Measurements from ENCODE around the gene SHD. TPM values are rescaled to one million over a fixed set of nuclear protein-coding genes. Genes with fewer than 3 reads are reported as not detected.

Gene SHD
- polyA plus RNA-seq, 6 donors from 2014 or later: not detected

- H3K27ac Mint-ChIP-seq: peak overlapping the region in 2 of 6 donors; percentile 41 to 92
- ATAC-seq (ENCODE audit: low read depth in 2 of 2): peak in 1 of 2 donors; percentile 23
Measured at GRCh38 chr19:4295972-4296771, 17.1 kb downstream of the SHD start.

GRCh38 chr19:4297901-4298809 lies 19.1 kb downstream of the SHD start:
- Mint-ChIP-seq H3K4me1 (peaks cover 0 to 11% (median 1%) of the 10 kb centered on the region in 3 donors), H3K36me3 (no peaks in the 10 kb centered on the region), H3K27me3 (peaks cover 0 to 21% (median 7%) of the 10 kb centered on the region in 3 donors), H3K27ac (no peak overlapping the region), H3K4me3 (peak overlapping the region in 1 of 8 donors; percentile 28), H3K9me3 (peaks cover 0 to 1% (median 0%) of the 10 kb centered on the region in 7 donors)
- ATAC-seq (ENCODE audit: low read depth in 2 of 2) (no peak), DNase-seq (no peak)

More at GRCh38 chr19:4295972-4296771, 17.1 kb downstream of the SHD start:
- Mint-ChIP-seq H3K27me3 (peaks cover 0 to 11% (median 7%) of the 10 kb centered on the region in 3 donors), H3K4me3 (no peak overlapping the region), H3K4me1 (peaks cover 0 to 3% (median 0%) of the 10 kb centered on the region in 3 donors), H3K9me3 (peaks cover 0 to 1% (median 0%) of the 10 kb centered on the region in 7 donors), H3K36me3 (no peaks in the 10 kb centered on the region)
- no peak for DNase-seq

GRCh38 chr19:4298810-4299550 lies 19.9 kb downstream of the SHD start:
- no peaks in the 10 kb centered on the region for H3K36me3 Mint-ChIP-seq
- no peak for DNase-seq
- peaks cover 0 to 1% (median 0%) of the 10 kb centered on the region in 7 donors for H3K9me3 Mint-ChIP-seq
- no peak for ATAC-seq (ENCODE audit: low read depth in 2 of 2)
- H3K4me1 Mint-ChIP-seq: peaks cover 0 to 12% (median 5%) of the 10 kb centered on the region in 3 donors
- H3K27me3 Mint-ChIP-seq: peaks cover 0 to 25% (median 7%) of the 10 kb centered on the region in 3 donors
- peak overlapping the region in 1 of 8 donors; percentile 28 for H3K4me3 Mint-ChIP-seq
- no peak overlapping the region for H3K27ac Mint-ChIP-seq

GRCh38 chr19:4300589-4300988 lies 21.5 kb downstream of the SHD start:
- Mint-ChIP-seq H3K4me3 (no peak overlapping the region), H3K36me3 (no peaks in the 10 kb centered on the region), H3K9me3 (peaks cover 0 to 1% (median 0%) of the 10 kb centered on the region in 7 donors), H3K4me1 (peaks cover 0 to 15% (median 12%) of the 10 kb centered on the region in 3 donors), H3K27me3 (peaks cover 0 to 22% (median 12%) of the 10 kb centered on the region in 3 donors), H3K27ac (no peak overlapping the region)
- no peak for DNase-seq
- no peak for ATAC-seq (ENCODE audit: low read depth in 2 of 2)

- DNase-seq (no peak), ATAC-seq (ENCODE audit: low read depth in 2 of 2) (no peak)
- Mint-ChIP-seq H3K27ac (peak overlapping the region in 2 of 6 donors; percentile 23 to 86), H3K4me1 (peaks cover 0 to 15% (median 12%) of the 10 kb centered on the region in 3 donors), H3K36me3 (no peaks in the 10 kb centered on the region), H3K9me3 (no peaks in the 10 kb centered on the region), H3K27me3 (peaks cover 0 to 17% (median 13%) of the 10 kb centered on the region in 3 donors), H3K4me3 (no peak overlapping the region)
Measured at GRCh38 chr19:4301590-4302242, 22.6 kb downstream of the SHD start.

GRCh38 chr19:4302243-4302640 lies 23.2 kb downstream of the SHD start, which contains the start of gene TMIGD2:
Gene TMIGD2, minus strand, starts transcription at chr19:4302389. Its CDS starts 4 bp downstream, at chr19:4302385.
- Mint-ChIP-seq H3K36me3 (no peaks in the 10 kb centered on the region), H3K27me3 (peaks cover 0 to 17% (median 13%) of the 10 kb centered on the region in 3 donors), H3K9me3 (no peaks in the 10 kb centered on the region), H3K27ac (peak within 1 kb of the TSS in 2 of 6 donors; percentile 23 to 86), H3K4me3 (peak within 1 kb of the TSS in 2 of 8 donors; percentile 29 to 47), H3K4me1 (peaks cover 0 to 15% (median 12%) of the 10 kb centered on the region in 3 donors)
- ATAC-seq (ENCODE audit: low read depth in 2 of 2) (no peak), DNase-seq (no peak)

- H3K4me1 Mint-ChIP-seq: peaks cover 0 to 15% (median 12%) of the 10 kb centered on the region in 3 donors
Measured at GRCh38 chr19:4303819-4304537, 24.9 kb downstream of the SHD start.

GRCh38 chr19:4304538-4305256 lies 25.6 kb downstream of the SHD start, which contains the start of gene FSD1:
Gene FSD1, plus strand, starts transcription at chr19:4304598. Its CDS starts 149 bp downstream, at chr19:4304747.
- Mint-ChIP-seq H3K27ac (peak within 1 kb of the TSS in 2 of 6 donors; percentile 33 to 51), H3K4me1 (peaks cover 0 to 15% (median 12%) of the 10 kb centered on the region in 3 donors), H3K4me3 (peak within 1 kb of the TSS; percentile 24 to 77 (median 70)), H3K27me3 (peaks cover 0 to 17% (median 13%) of the 10 kb centered on the region in 3 donors), H3K9me3 (no peaks in the 10 kb centered on the region), H3K36me3 (no peaks in the 10 kb centered on the region)
- DNase-seq (peak; percentile 47), ATAC-seq (ENCODE audit: low read depth in 2 of 2) (peak; percentile 92 to 97)

More at GRCh38 chr19:4303819-4304537, 24.9 kb downstream of the SHD start:
- Mint-ChIP-seq H3K36me3 (no peaks in the 10 kb centered on the region), H3K27ac (peak overlapping the region in 2 of 6 donors; percentile 33 to 51), H3K4me3 (peak overlapping the region in 7 of 8 donors; percentile 24 to 76 (median 55)), H3K9me3 (no peaks in the 10 kb centered on the region), H3K27me3 (peaks cover 0 to 17% (median 13%) of the 10 kb centered on the region in 3 donors)
- no peak for DNase-seq
- no peak for ATAC-seq (ENCODE audit: low read depth in 2 of 2)

- Mint-ChIP-seq H3K27me3 (peaks cover 0 to 17% (median 13%) of the 10 kb centered on the region in 3 donors), H3K27ac (peak overlapping the region in 1 of 6 donors; percentile 42), H3K4me1 (peaks cover 0 to 15% (median 12%) of the 10 kb centered on the region in 3 donors), H3K36me3 (no peaks in the 10 kb centered on the region), H3K4me3 (peak overlapping the region in 6 of 8 donors; percentile 50 to 77 (median 68)), H3K9me3 (no peaks in the 10 kb centered on the region)
- DNase-seq (no peak), ATAC-seq (ENCODE audit: low read depth in 2 of 2) (no peak)
Measured at GRCh38 chr19:4305257-4305612, 26.2 kb downstream of the SHD start.

- DNase-seq: no peak
- no peaks in the 10 kb centered on the region for H3K9me3 Mint-ChIP-seq
- peaks cover 0 to 17% (median 8%) of the 10 kb centered on the region in 3 donors for H3K27me3 Mint-ChIP-seq
- no peaks in the 10 kb centered on the region for H3K36me3 Mint-ChIP-seq
- H3K27ac Mint-ChIP-seq: peak overlapping the region in 1 of 6 donors; percentile 42
- H3K4me3 Mint-ChIP-seq: peak overlapping the region in 7 of 8 donors; percentile 50 to 77 (median 66)
- peaks cover 0 to 12% (median 12%) of the 10 kb centered on the region in 3 donors for H3K4me1 Mint-ChIP-seq
- ATAC-seq (ENCODE audit: low read depth in 2 of 2): no peak
Measured at GRCh38 chr19:4305659-4306058, 26.6 kb downstream of the SHD start.
